NT2/D1 (cell line): Measurements from ENCODE around the gene SH2D3C.

Source experiments
- SUZ12 ChIP-seq: IDR thresholded peaks from 2 replicates; pipeline ENCODE4 v1.6.1; 2011; ENCODE audit not compliant: insufficient read length, insufficient read depth; ENCODE audit errors: extremely low read depth
- ZNF274 ChIP-seq: IDR thresholded peaks from 2 replicates; pipeline ENCODE4 v1.6.1; 2011; ENCODE audit warnings: mild to moderate bottlenecking, low read depth, low read length

- TF ChIP-seq ZNF274, result no peak
- no peak for TF ChIP-seq SUZ12
Measured at GRCh38 chr9:127732444-127732843, 46.0 kb downstream of the SH2D3C start.
